Transverse colon (tissue), 4 donors: ENCODE data around the gene MAD2L1BP. TPM values are rescaled to one million over a fixed set of nuclear protein-coding genes. Genes with fewer than 3 reads are reported as not detected.

Experiments
- DNase-seq: peaks from one replicate; pipeline ENCODE4 v3.0.0-alpha.2; 2019
- H3K27ac ChIP-seq, 4 donors: fragments of 200-600 bp; sonication (generic); 2 replicates each; pipeline ENCODE4 v1.5.1; 2016 to 2018; ENCODE audit warnings: inconsistent platforms in 4 of 4
- H3K27me3 ChIP-seq: fragments of 200-600 bp; sonication (generic); 2 replicates; pipeline ENCODE4 v1.5.1; 2017; ENCODE audit warnings: inconsistent platforms
- H3K36me3 ChIP-seq, 4 donors: fragments of 200-600 bp; sonication (generic); 2 replicates each; pipeline ENCODE4 v1.5.1; 2017 to 2019; ENCODE audit warnings: inconsistent platforms in 4 of 4
- H3K4me1 ChIP-seq, 4 donors: fragments of 200-600 bp; sonication (generic); 2 replicates each; pipeline ENCODE4 v1.5.1; 2017 to 2020; ENCODE audit warnings: inconsistent platforms in 4 of 4
- H3K4me3 ChIP-seq, 4 donors: fragments of 200-600 bp; sonication (generic); 1 replicate in 1 of 4; 2 replicates in 3 of 4; pipeline versions ENCODE4 v1.5.1 to v1.6.1; 2017 to 2019; ENCODE audit warnings: inconsistent platforms in 4 of 4
- H3K9me3 ChIP-seq, 2 donors: fragments of 200-600 bp; sonication (generic); 2 replicates each; pipeline ENCODE4 v1.5.1; 2017 to 2019; ENCODE audit warnings: inconsistent platforms in 2 of 2
- EP300 ChIP-seq: sonication (generic); formaldehyde crosslinking; IDR thresholded peaks from one replicate; pipeline ENCODE4 v1.6.1; 2017; ENCODE audit warnings: antibody characterized with exemption, low read depth
- POLR2A ChIP-seq: fragments of 450-650 bp; IDR thresholded peaks from one replicate; pipeline ENCODE4 v1.6.1; 2016; ENCODE audit warnings: antibody characterized with exemption, mild to moderate bottlenecking, moderate library complexity
- POLR2AphosphoS5 ChIP-seq, 3 donors: sonication (generic); formaldehyde crosslinking; IDR thresholded peaks; one replicate each; pipeline ENCODE4 v1.6.1; 2016; ENCODE audit warnings: antibody characterized with exemption in 3 of 3
- WGBS, 2 donors: methylation state at CpG; one replicate each; pipeline ENCODE4 v1.1.5; 2018; ENCODE audit warnings: low coverage in 1 of 2; 5-methylcytosine and 5-hydroxymethylcytosine counted together
- in situ Hi-C, 4 donors: fragments of 200-750 bp; cut with MboI; loops; one replicate each; pipeline versions ENCODE4 v1.15.0 to v1.15.1; 2017; ENCODE audit warnings: low sequenced_read_pairs in 3 of 4, low pct_ligation_motif_present in 1 of 4, low pct_unique_long_range_greater_than_20kb in 1 of 4
- intact Hi-C: fragments of 100-400 bp; cut with DNase I; formaldehyde crosslinking; loops from one replicate; pipeline ENCODE4 v1.15.1; 2023; ENCODE audit warnings: low total_unique reads
- total RNA-seq, 4 donors: library from RNA; depleted of rRNA; stranded (reverse); fragments of >200 nt; gene quantifications; one replicate each; pipeline ENCODE4 v1.1.0, GENCODE V29; 2016
- TF ChIP-seq, protein P1 (sequence below), 5 experiments: fragments of 200-600 bp in 3 of 5; fragments of 450-650 bp in 2 of 5; sonication (generic) in 3 of 5; IDR thresholded peaks; 1 replicate in 2 of 5; 2 replicates in 3 of 5; pipeline ENCODE4 v1.5.1; 2016 to 2017; ENCODE audit warnings: antibody characterized with exemption in 5 of 5, inconsistent platforms in 3 of 5, mild to moderate bottlenecking in 2 of 5, moderate library complexity in 1 of 5

The MAD2L1BP gene
- total RNA-seq, 4 donors from 2014 or later: 10.0 to 61.0 (median 42.4) TPM

DNA sequence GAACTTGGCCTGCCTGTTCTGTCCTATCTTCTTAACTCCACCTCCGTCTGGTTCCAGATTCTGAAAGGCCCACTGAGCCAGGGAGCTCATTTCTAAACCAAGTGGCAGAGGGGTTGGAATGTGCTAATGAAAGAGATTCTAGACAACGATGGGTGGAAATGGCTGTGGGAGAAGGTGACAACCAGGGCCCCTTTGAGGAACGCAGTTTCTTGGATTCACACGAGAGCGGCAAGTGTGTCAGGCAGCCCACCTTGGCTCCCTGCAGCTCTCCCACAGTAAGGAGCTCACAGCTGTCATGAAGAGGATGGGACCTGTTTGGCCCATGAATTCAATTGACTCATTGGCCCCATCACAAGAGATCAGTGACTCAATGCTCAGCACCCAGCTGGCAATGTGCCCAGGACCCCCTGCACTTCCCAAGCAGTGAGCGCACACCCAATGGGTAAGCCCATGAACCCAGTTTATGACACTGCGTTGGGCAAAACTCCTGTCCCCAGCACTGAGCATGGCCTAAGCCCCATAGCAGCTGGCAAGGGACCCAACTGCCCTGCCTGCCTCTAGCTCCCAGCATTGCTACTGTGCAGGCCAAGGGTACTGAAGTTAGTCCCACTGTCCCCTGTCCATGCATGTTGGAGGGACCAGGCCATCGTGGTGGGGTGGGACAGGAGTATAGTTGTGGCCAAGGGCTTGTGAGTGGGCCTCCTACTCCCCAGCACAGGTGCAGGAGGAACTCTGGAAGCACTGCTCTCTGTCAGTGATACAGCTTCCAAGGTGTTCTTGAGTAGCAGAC is 35.6 kb downstream of the MAD2L1BP start:
- TF ChIP-seq POLR2A (no peak), POLR2AphosphoS5 (IDR thresholded peaks at IDR 0.05) (no peak), EP300 (no peak)
- TF ChIP-seq, protein P1, sequence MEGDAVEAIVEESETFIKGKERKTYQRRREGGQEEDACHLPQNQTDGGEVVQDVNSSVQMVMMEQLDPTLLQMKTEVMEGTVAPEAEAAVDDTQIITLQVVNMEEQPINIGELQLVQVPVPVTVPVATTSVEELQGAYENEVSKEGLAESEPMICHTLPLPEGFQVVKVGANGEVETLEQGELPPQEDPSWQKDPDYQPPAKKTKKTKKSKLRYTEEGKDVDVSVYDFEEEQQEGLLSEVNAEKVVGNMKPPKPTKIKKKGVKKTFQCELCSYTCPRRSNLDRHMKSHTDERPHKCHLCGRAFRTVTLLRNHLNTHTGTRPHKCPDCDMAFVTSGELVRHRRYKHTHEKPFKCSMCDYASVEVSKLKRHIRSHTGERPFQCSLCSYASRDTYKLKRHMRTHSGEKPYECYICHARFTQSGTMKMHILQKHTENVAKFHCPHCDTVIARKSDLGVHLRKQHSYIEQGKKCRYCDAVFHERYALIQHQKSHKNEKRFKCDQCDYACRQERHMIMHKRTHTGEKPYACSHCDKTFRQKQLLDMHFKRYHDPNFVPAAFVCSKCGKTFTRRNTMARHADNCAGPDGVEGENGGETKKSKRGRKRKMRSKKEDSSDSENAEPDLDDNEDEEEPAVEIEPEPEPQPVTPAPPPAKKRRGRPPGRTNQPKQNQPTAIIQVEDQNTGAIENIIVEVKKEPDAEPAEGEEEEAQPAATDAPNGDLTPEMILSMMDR (IDR thresholded peaks at IDR 0.05): no peak
- no peak for DNase-seq
- Histone ChIP-seq H3K27me3 (no peaks in the 10 kb centered on the region), H3K4me1 (peaks cover 12 to 56% (median 37%) of the 10 kb centered on the region in 4 donors), H3K4me3 (no peak overlapping the region), H3K36me3 (peaks cover 0 to 26% (median 14%) of the 10 kb centered on the region in 4 donors), H3K9me3 (no peaks in the 10 kb centered on the region), H3K27ac (peak overlapping the region in 3 of 4 donors; percentile 59 to 66 (median 59))
- in situ Hi-C loops: loop anchor here in 3 of 4 donors (25.0 kb wide), 2 partner anchors 91 to 416 kb away; partner anchors contain the start of gene VEGFA (in 2 of the 3)
- 90 to 100% methylated on average over 1 to 8 of the region's 8 CpGs for WGBS, 2 donors
- intact Hi-C loops: no loop called here

DNA sequence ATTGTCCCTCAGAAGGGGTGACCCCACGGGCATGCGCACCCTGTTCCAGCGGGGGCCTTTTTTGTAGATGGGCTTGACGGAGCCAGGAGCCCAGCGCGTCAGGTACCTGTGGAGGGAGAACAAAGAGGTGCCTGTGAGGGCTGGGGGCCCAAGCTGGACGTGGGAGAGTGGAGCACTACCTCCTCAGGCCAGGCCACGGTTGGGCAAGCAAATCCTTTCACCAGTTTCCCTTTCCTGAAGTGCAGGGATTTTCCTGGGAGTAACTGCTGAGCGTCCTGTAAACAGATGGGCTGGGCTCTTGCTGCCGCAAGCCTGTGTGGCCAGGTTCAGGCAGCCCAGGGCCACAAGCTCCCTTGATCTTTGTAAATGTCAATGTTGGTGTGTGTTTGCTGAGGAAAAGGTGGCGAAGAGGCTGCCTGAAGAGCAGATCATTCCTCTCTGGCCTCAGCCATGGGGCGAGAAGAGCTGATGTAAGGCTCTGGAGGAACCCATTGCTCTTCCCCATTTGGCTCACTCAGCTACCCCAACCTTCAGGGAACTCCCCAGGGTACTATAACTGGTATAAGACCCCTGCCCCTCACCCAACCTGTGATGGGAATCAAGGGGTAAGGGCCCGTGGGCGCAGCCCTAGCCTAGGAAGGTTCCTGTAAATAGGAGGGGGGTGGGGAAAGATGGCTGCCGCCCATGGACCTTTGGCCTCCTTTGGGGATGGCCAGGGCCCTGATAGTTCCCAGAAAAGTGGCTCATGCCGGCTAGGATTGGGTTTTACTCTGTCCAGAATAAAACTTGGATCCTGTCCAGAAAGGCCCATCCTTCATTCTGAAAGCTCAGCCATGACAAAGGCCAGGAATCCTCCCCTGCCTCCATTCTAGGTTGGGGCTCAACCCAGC is 36.4 kb downstream of the MAD2L1BP start:
- in situ Hi-C loops (loop anchor here in 3 of 4 donors (25.0 kb wide), 2 partner anchors 90 to 415 kb away; partner anchors contain the start of gene VEGFA (in 2 of the 3)), intact Hi-C loops (no loop called here)
- peaks cover 0 to 35% (median 15%) of the 10 kb centered on the region in 4 donors for H3K36me3 ChIP-seq
- 40 to 69% methylated on average over 1 to 16 of the region's 16 CpGs for WGBS, 2 donors
- H3K4me3 ChIP-seq: no peak overlapping the region
- no peaks in the 10 kb centered on the region for H3K27me3 ChIP-seq
- no peak for TF ChIP-seq POLR2AphosphoS5 (IDR thresholded peaks at IDR 0.05)
- TF ChIP-seq, protein P1 (IDR thresholded peaks at IDR 0.05): no peak
- no peaks in the 10 kb centered on the region for H3K9me3 ChIP-seq
- H3K27ac ChIP-seq: peak overlapping the region; percentile 35 to 66 (median 59)
- peaks cover 12 to 57% (median 37%) of the 10 kb centered on the region in 4 donors for H3K4me1 ChIP-seq
- DNase-seq: no peak

DNA sequence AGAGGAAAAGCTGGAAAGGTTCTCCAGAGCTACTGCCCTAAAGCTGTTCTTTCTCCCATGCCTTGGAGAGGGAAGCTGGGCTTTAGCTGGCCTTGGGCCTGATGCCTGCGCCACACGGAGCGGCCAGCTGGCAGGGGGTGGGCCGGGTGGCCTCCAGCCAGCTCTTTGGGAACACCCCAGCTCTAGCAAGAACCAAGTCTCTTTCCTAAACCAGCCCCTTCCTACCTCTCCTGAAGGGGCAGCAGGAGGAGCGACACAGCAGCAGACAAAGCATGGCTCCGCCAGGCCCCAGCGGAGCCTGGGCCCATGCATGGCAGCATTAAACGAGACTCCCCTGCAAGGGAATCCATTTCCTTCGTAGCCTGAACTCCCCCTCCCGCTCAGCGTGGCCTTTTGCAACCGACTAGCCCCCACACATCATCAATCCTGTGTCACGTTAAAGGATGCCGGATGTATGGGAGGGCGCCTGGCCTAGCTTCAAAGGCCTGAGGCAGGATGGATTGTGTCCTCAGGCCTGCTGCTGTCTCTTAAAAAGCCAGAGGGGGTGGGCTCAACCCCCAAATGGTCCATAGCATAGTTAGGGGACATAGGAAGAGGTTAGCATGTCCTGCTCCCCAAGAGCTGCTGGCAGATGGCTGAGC is 37.9 kb downstream of the MAD2L1BP start:
- TF ChIP-seq EP300 (no peak), POLR2A (no peak), POLR2AphosphoS5 (IDR thresholded peaks at IDR 0.05) (no peak)
- TF ChIP-seq, protein P1 (IDR thresholded peaks at IDR 0.05): no peak
- Histone ChIP-seq H3K27ac (peak overlapping the region; percentile 50 to 66 (median 59)), H3K36me3 (peaks cover 0 to 37% (median 15%) of the 10 kb centered on the region in 4 donors), H3K27me3 (no peaks in the 10 kb centered on the region), H3K9me3 (no peaks in the 10 kb centered on the region), H3K4me3 (no peak overlapping the region), H3K4me1 (peaks cover 0 to 49% (median 29%) of the 10 kb centered on the region in 4 donors)
- intact Hi-C loops: no loop called here
- WGBS, 2 donors: 85% methylated on average over 14 of the region's 15 CpGs; no CpG with 5 or more reads in 1 of the 2 donors
- no peak for DNase-seq
- in situ Hi-C loops: loop anchor here in 3 of 4 donors (25.0 kb wide), 2 partner anchors 89 to 414 kb away; partner anchors contain the start of gene VEGFA (in 2 of the 3)
